Measurements from ENCODE around the gene PSMA1. TPM values are rescaled to one million over a fixed set of nuclear protein-coding genes. Genes with fewer than 3 reads are reported as not detected.

Gene PSMA1
- total and polyA plus RNA-seq, 2 of the 13 experiments (the other 11 are each of a cell fraction or from before 2014, with no cell fraction given) = 188 to 229 TPM

- TF ChIP-seq ZMYM4 (CRISPR knock-in tag; IDR thresholded peaks at IDR 0.05) (peak; percentile 93), ESRRA (CRISPR knock-in tag; IDR thresholded peaks at IDR 0.05; ENCODE audit: low read depth) (peak; percentile 44; the same call in 1 of the 2 replicates), ZNF326 (CRISPR knock-in tag; IDR thresholded peaks at IDR 0.05; ENCODE audit: borderline replicate concordance) (no peak), ARHGAP35 (CRISPR knock-in tag; IDR thresholded peaks at IDR 0.05; ENCODE audit: borderline replicate concordance) (peak; percentile 41; the same call in 1 of the 2 replicates), POLR2AphosphoS5 (IDR thresholded peaks at IDR 0.05; ENCODE audit: low read depth, low read length) (peak; percentile 80), ZMAT5 (CRISPR knock-in tag; IDR thresholded peaks at IDR 0.05; ENCODE audit: borderline replicate concordance, low read depth) (no peak), TOE1 (CRISPR knock-in tag; IDR thresholded peaks at IDR 0.05) (no peak), ZBTB2 (CRISPR knock-in tag; IDR thresholded peaks at IDR 0.05; ENCODE audit: low read depth) (peak; percentile 57; the same call in 1 of the 2 replicates), PAX8 (CRISPR knock-in tag; IDR thresholded peaks at IDR 0.05; ENCODE audit: borderline replicate concordance) (peak; percentile 43; the same call in 1 of the 2 replicates), ZNF329 (CRISPR knock-in tag; IDR thresholded peaks at IDR 0.05; ENCODE audit: low read depth) (0 out of 2 replicates have a peak, but pooled peaks have one; percentile 45), SYNCRIP (IDR thresholded peaks at IDR 0.05; ENCODE audit: insufficient read depth, low read depth, low read length) (no peak), ZNF431 (CRISPR knock-in tag; IDR thresholded peaks at IDR 0.05; ENCODE audit: borderline replicate concordance, low read depth) (no peak), PRDM4 (CRISPR knock-in tag; IDR thresholded peaks at IDR 0.05; ENCODE audit: borderline replicate concordance) (no peak), SMAD3 (CRISPR knock-in tag; IDR thresholded peaks at IDR 0.05) (peak; percentile 89; the same call in 1 of the 2 replicates), POGZ (CRISPR knock-in tag; IDR thresholded peaks at IDR 0.05) (peak; percentile 89), PHB2 (IDR thresholded peaks at IDR 0.05; ENCODE audit: partially characterized antibody) (no peak), ZNF12 (CRISPR knock-in tag; IDR thresholded peaks at IDR 0.05) (no peak; the same call in 1 of the 2 replicates), KLF9 (CRISPR knock-in tag; IDR thresholded peaks at IDR 0.05; ENCODE audit: low read depth) (no peak), ZNF563 (CRISPR knock-in tag; IDR thresholded peaks at IDR 0.05) (peak; percentile 38; the same call in 1 of the 2 replicates), LCORL (IDR thresholded peaks at IDR 0.05) (peak; percentile 85), LCORL (CRISPR knock-in tag; IDR thresholded peaks at IDR 0.05) (peak; percentile 55; the same call in 1 of the 2 replicates), ZFX (CRISPR knock-in tag; IDR thresholded peaks at IDR 0.05; ENCODE audit: low read depth) (peak; percentile 99), GTF2F1 (IDR thresholded peaks at IDR 0.05; ENCODE audit: low read length) (no peak), GPBP1L1 (CRISPR knock-in tag; IDR thresholded peaks at IDR 0.05) (no peak), U2AF1 (optimal IDR thresholded peaks at IDR 0.05; ENCODE audit: low read depth, low read length) (no peak)
Measured at GRCh38 chr11:14519917-14520746, at the start of gene PSMA1 (continued).
